K562 (cell line): Measurements from ENCODE around the gene ERLIN1. TPM values are rescaled to one million over a fixed set of nuclear protein-coding genes. Genes with fewer than 3 reads are reported as not detected.
A peak's percentile ranks its signal among the peaks of the same experiment; 100 is the strongest.

Source experiments
- CEBPB ChIP-seq: fragments of 450-650 bp; IDR thresholded peaks from 2 replicates; pipeline ENCODE4 v1.6.1; 2016; ENCODE audit warnings: missing genetic modification characterization, missing compliant biosample characterization
- CHD2 ChIP-seq: IDR thresholded peaks from 2 replicates; pipeline ENCODE4 v1.6.1; 2011; ENCODE audit warnings: low read depth, low read length
- HMG20A ChIP-seq: fragments of 450-650 bp; formaldehyde crosslinking; conservative IDR thresholded peaks from 2 replicates; pipeline ENCODE4 v1.4.0; 2020; ENCODE audit warnings: mild to moderate bottlenecking, mixed read lengths
- JUN ChIP-seq, 2 experiments: sonication (generic) in 1 of 2; formaldehyde crosslinking in 1 of 2; IDR thresholded peaks; 2 replicates each; pipeline versions ENCODE4 v1.6.1 to v1.8.0; 2012 to 2022; ENCODE audit warnings: borderline replicate concordance in 2 of 2, mild to moderate bottlenecking in 2 of 2, improper control_type of control experiment in 1 of 2, low read depth in 1 of 2, low read length in 1 of 2, missing genetic modification reagents in 1 of 2
- KHSRP ChIP-seq: fragments of 450-650 bp; IDR thresholded peaks from 2 replicates; pipeline ENCODE4 v1.6.1; 2017
- KLF13 ChIP-seq: fragments of 450-650 bp; IDR thresholded peaks from 2 replicates; pipeline ENCODE4 v1.6.1; 2016; ENCODE audit warnings: missing genetic modification characterization, low read depth, mild to moderate bottlenecking, missing compliant biosample characterization, moderate library complexity, borderline replicate concordance
- MED1 ChIP-seq: sonication (generic); formaldehyde crosslinking; IDR thresholded peaks from 2 replicates; pipeline ENCODE4 v1.8.1; 2023; ENCODE audit warnings: missing genetic modification reagents, borderline replicate concordance
- NCOA6 ChIP-seq: fragments of 450-650 bp; IDR thresholded peaks from 2 replicates; pipeline ENCODE4 v1.6.1; 2017; ENCODE audit warnings: mild to moderate bottlenecking
- NR4A1 ChIP-seq, 2 experiments: fragments of 250-450 bp in 1 of 2; fragments of 450-650 bp in 1 of 2; sonication (Bioruptor Pico) in 1 of 2; IDR thresholded peaks; 2 replicates each; pipeline versions ENCODE4 v1.4.0 to v1.6.1; 2016 to 2020; ENCODE audit warnings: mild to moderate bottlenecking in 2 of 2, missing compliant biosample characterization in 1 of 2, missing genetic modification characterization in 1 of 2, moderate library complexity in 1 of 2
- RAD21 ChIP-seq, 2 experiments: fragments of 250-450 bp in 1 of 2; fragments of 450-650 bp in 1 of 2; sonication (Bioruptor Pico) in 1 of 2; formaldehyde crosslinking in 1 of 2; IDR thresholded peaks in 1 of 2; conservative IDR thresholded peaks in 1 of 2; 2 replicates each; pipeline versions ENCODE4 v1.4.0 to v1.8.0; 2020 to 2022; ENCODE audit warnings: mild to moderate bottlenecking in 2 of 2, moderate library complexity in 1 of 2
- XRCC3 ChIP-seq: fragments of 450-650 bp; IDR thresholded peaks from 2 replicates; pipeline ENCODE4 v1.6.1; 2017; ENCODE audit warnings: mild to moderate bottlenecking, moderate library complexity
- ZNF3 ChIP-seq: fragments of 250-450 bp; sonication (Bioruptor Pico); IDR thresholded peaks from 2 replicates; pipeline ENCODE4 v1.5.0; 2021; ENCODE audit warnings: mild to moderate bottlenecking, moderate library complexity
- ZNF644 ChIP-seq: fragments of 200-800 bp; sonication (Bioruptor generic); IDR thresholded peaks from 2 replicates; pipeline ENCODE4 v1.6.1; 2016; ENCODE audit warnings: low read depth, missing genetic modification characterization, missing compliant biosample characterization
- polyA plus RNA-seq, 8 experiments: library from polyadenylated mRNA; depleted of rRNA in 4 of 8; stranded (reverse) in 5 of 8; unstranded in 3 of 8; fragments of >200 nt; fragmentation: Nextera tagmentation in 2 of 8; fragmentation: Illumina TruSeq in 1 of 8; extraction: Ambion mirVana in 2 of 8; extraction: Trizol in 1 of 8; gene quantifications; 2 replicates each; pipeline versions ENCODE4 v1.2.1 to v1.2.3, GENCODE V29; 2011 to 2014; ENCODE audit warnings: inconsistent platforms in 1 of 8, missing spikeins in 1 of 8
- total RNA-seq, 7 experiments: library from RNA; depleted of rRNA in 6 of 7; stranded (reverse); fragments of >200 nt in 6 of 7; fragmentation: Illumina TruSeq in 2 of 7; extraction: Trizol in 2 of 7; gene quantifications; 2 replicates each; pipeline versions ENCODE4 v1.2.1 to v1.2.3, GENCODE V29; 2011 to 2021; ENCODE audit warnings: low replicate concordance in 1 of 7
- TF ChIP-seq, protein P1 (sequence below): fragments of 450-650 bp; IDR thresholded peaks from 2 replicates; pipeline ENCODE4 v1.6.1; 2016; ENCODE audit warnings: mild to moderate bottlenecking
- TF ChIP-seq, protein P2 (sequence below): sonication (generic); formaldehyde crosslinking; IDR thresholded peaks from 2 replicates; pipeline ENCODE4 v1.8.1; 2023; ENCODE audit warnings: mild to moderate bottlenecking, missing genetic modification reagents, moderate library complexity
- TF ChIP-seq, protein P3 (sequence below): sonication (generic); formaldehyde crosslinking; IDR thresholded peaks from 2 replicates; pipeline ENCODE4 v1.8.0; 2023; ENCODE audit warnings: missing genetic modification reagents, mild to moderate bottlenecking, borderline replicate concordance

ERLIN1 gene
- total and polyA plus RNA-seq, 9 of the 15 experiments (the other 6 are each of a cell fraction or from before 2014, with no cell fraction given) = 9.8 to 26.8 (median 15.5) TPM

DNA sequence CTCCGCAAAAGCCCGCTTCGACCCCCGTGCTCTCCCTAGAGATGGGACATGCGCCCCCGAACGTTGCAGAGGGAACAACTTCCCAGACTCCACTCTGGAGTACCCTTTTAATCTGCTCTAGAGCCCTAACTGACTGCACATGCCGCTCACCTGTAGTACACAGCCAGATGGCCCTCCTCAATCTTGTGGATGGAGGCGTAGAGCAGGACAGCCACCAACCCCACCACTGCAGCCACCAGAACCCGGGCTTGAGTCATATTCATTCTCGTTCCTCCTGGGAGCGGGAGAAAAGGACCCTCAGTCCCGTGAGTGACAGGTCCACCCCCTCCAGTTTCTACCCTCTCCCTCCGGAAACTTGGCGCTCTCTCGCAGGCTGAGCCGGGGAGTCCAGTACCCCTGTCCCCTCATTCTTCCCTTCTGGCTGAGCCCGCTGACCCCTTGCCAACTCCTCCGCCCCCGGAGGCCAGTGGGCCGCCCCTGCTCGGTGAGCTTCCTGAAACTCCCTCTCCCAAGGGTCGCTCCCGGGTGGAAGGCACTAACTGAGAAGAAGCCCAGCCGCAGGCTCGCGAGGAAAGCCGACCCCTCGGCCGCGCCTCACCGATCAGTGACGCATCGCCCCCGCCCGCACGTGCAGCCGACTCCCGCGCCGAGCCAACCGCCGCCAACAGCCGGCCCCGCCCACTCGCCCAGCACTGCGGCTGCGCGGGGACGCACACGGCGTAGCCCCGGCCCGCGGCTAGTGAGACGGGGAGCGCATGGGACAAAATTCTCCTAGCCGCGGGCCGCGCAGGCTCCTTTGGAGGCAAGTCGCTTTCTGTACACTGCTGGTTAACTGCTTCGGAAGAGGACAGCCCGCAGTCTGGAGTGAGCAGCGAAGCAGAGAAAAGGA is at the start of gene ERLIN1 (continued):
- TF ChIP-seq HMG20A (no peak), KHSRP (no peak), ZNF3 (no peak), RAD21 (CRISPR knock-in tag; conservative IDR thresholded peaks at IDR 0.05 in 1 of 2, IDR thresholded peaks at IDR 0.05 in 1 of 2) (no peak), ZNF644 (tag) (0 out of 2 replicates have a peak, but pooled peaks have one; percentile 34), JUN (IDR thresholded peaks at IDR 0.05; ENCODE audit: borderline replicate concordance, low read depth, low read length) (peak; percentile 75; the same call in 1 of the 2 replicates), JUN (CRISPR knock-in tag; IDR thresholded peaks at IDR 0.05; ENCODE audit: borderline replicate concordance) (no peak), MED1 (no peak), XRCC3 (no peak), CEBPB (no peak), NR4A1 (CRISPR knock-in tag; IDR thresholded peaks at IDR 0.05) (no peak), NR4A1 (tag; IDR thresholded peaks at IDR 0.05) (no peak), CHD2 (peak; percentile 53), NCOA6 (no peak), KLF13 (peak; percentile 84)
- TF ChIP-seq, protein P1, sequence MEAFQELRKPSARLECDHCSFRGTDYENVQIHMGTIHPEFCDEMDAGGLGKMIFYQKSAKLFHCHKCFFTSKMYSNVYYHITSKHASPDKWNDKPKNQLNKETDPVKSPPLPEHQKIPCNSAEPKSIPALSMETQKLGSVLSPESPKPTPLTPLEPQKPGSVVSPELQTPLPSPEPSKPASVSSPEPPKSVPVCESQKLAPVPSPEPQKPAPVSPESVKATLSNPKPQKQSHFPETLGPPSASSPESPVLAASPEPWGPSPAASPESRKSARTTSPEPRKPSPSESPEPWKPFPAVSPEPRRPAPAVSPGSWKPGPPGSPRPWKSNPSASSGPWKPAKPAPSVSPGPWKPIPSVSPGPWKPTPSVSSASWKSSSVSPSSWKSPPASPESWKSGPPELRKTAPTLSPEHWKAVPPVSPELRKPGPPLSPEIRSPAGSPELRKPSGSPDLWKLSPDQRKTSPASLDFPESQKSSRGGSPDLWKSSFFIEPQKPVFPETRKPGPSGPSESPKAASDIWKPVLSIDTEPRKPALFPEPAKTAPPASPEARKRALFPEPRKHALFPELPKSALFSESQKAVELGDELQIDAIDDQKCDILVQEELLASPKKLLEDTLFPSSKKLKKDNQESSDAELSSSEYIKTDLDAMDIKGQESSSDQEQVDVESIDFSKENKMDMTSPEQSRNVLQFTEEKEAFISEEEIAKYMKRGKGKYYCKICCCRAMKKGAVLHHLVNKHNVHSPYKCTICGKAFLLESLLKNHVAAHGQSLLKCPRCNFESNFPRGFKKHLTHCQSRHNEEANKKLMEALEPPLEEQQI = no peak
- TF ChIP-seq, protein P2, sequence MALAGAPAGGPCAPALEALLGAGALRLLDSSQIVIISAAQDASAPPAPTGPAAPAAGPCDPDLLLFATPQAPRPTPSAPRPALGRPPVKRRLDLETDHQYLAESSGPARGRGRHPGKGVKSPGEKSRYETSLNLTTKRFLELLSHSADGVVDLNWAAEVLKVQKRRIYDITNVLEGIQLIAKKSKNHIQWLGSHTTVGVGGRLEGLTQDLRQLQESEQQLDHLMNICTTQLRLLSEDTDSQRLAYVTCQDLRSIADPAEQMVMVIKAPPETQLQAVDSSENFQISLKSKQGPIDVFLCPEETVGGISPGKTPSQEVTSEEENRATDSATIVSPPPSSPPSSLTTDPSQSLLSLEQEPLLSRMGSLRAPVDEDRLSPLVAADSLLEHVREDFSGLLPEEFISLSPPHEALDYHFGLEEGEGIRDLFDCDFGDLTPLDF (CRISPR knock-in tag) = no peak
- TF ChIP-seq, protein P3, sequence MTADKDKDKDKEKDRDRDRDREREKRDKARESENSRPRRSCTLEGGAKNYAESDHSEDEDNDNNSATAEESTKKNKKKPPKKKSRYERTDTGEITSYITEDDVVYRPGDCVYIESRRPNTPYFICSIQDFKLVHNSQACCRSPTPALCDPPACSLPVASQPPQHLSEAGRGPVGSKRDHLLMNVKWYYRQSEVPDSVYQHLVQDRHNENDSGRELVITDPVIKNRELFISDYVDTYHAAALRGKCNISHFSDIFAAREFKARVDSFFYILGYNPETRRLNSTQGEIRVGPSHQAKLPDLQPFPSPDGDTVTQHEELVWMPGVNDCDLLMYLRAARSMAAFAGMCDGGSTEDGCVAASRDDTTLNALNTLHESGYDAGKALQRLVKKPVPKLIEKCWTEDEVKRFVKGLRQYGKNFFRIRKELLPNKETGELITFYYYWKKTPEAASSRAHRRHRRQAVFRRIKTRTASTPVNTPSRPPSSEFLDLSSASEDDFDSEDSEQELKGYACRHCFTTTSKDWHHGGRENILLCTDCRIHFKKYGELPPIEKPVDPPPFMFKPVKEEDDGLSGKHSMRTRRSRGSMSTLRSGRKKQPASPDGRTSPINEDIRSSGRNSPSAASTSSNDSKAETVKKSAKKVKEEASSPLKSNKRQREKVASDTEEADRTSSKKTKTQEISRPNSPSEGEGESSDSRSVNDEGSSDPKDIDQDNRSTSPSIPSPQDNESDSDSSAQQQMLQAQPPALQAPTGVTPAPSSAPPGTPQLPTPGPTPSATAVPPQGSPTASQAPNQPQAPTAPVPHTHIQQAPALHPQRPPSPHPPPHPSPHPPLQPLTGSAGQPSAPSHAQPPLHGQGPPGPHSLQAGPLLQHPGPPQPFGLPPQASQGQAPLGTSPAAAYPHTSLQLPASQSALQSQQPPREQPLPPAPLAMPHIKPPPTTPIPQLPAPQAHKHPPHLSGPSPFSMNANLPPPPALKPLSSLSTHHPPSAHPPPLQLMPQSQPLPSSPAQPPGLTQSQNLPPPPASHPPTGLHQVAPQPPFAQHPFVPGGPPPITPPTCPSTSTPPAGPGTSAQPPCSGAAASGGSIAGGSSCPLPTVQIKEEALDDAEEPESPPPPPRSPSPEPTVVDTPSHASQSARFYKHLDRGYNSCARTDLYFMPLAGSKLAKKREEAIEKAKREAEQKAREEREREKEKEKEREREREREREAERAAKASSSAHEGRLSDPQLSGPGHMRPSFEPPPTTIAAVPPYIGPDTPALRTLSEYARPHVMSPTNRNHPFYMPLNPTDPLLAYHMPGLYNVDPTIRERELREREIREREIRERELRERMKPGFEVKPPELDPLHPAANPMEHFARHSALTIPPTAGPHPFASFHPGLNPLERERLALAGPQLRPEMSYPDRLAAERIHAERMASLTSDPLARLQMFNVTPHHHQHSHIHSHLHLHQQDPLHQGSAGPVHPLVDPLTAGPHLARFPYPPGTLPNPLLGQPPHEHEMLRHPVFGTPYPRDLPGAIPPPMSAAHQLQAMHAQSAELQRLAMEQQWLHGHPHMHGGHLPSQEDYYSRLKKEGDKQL (CRISPR knock-in tag) = no peak
